GM21529 (cell line): Measurements from ENCODE around the gene KRTAP12-3.
"Not testable (repeated sequence)": the region's sequence is repeated elsewhere in the genome, so short reads cannot be mapped to it uniquely, and the experiment has no call there.

ENCODE experiments used
- ATAC-seq: cut with Tn5 transposase; IDR thresholded peaks from one replicate; pipeline ENCODE4 v1.9.1; 2021; ENCODE audit not compliant: unreplicated experiment

The KRTAP12-3 gene

DNA sequence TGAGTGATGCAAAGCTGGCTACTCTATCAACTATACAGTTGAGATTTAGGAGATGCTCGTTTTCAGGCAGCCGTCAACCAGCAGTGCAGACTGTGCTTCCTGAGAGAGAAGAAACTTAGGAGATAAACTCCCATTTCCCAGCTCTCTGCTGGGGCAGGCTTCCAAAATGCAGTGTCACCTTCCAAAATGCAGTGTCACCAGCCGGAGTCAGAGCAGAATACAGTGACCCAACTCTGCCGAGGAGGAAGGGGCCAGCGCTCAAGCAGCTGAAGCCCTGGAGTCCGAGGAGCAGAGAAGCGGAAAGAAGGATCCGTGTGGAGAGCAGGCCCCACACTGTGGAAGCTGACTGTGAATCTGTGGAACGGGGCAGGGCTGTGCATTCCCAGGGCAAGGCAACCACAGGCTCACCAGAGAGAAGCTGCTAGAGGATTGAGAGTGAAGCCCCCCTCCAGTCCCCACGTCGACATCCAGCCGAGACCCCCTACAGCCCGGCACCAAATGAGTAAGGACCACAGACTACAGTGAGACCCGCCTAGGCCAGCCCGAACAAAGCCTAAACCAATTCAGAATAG lies 24.9 kb downstream of the KRTAP12-3 start:
- no peak for ATAC-seq

DNA sequence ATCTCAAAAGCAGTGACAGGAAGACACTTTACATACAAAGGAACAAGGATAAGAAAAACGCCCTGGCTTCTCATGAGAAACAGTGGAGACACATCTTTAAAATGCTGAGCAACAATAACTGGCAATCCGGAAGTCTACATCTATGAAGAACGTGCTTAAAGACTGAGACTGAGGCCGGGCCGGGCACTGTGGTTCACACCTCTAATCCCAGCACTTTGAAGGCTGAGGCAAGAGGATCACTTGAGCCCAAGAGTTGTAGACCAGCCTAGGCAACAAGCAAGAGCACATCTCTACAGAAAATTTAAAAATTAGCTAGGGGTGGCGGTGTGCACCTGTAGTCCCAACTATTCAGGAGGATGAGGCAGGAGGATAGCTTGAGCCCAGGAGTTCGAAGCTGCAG lies 26.3 kb downstream of the KRTAP12-3 start:
- ATAC-seq = no peak

GRCh38 chr21:44684483-44684882 lies 26.8 kb downstream of the KRTAP12-3 start:
- no peak for ATAC-seq

DNA sequence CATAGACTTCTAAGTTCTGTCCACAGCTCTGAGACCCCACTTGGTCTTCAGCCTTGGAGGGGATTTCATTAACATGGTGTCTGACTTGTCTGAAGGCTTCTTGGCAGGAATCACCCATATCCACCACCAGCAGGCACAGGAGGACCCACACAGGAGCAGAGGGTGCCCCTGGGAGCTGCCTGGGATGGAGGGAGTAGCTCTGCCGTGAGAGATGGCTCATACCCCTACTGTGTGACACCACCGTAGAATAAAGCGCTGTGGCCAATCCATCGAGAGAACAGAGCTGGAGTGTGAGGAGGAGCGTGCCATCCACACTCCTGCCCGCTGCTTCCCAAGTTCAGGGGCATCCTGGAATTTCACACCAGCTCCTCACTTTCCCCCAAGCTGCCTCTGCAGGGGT lies 27.3 kb downstream of the KRTAP12-3 start:
- not testable (repeated sequence) for ATAC-seq

DNA sequence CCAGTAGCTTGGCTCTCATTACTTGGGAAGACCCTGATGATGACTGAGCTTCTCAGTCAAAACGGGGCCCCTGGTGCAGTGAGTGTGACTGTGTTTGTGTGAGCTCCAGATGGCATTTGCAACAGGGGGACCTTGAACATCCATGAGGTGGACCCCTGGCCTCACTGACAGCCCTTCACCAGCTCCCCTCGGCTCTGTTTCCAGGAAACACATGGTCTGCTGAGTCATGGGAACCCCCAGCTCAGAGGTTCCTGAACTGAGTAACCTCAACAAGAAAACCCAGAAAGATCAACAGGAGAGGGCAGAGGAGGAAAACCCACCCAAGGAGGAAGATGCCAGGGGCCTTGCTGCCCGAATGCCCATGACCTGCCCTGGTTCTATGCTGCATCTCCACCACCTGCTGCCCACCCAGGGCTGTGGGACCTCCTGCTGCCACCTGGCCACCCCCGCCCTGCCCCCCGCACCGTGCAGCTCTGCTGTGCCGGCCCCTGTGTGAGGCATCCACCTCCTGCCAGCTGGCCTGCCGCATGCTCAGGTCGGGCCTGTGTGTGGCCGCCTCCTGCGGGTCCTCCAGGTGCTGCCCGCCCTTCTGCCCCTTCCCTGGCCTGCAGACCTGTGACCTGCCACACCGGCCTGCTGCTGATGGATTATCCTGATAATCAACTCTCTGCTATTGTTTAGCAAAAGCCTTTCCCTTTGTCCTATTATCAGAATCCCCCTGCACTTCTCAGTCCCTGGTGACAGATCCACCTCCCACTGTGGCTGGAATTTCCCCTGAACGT lies 28.5 kb downstream of the KRTAP12-3 start:
- no peak for ATAC-seq

GRCh38 chr21:44686843-44687561 lies 29.3 kb downstream of the KRTAP12-3 start:
- ATAC-seq = no peak

GRCh38 chr21:44687671-44688070 lies 29.9 kb downstream of the KRTAP12-3 start:
- no peak for ATAC-seq

GRCh38 chr21:44689740-44690139 lies 32.0 kb downstream of the KRTAP12-3 start:
- ATAC-seq = not testable (repeated sequence)

DNA sequence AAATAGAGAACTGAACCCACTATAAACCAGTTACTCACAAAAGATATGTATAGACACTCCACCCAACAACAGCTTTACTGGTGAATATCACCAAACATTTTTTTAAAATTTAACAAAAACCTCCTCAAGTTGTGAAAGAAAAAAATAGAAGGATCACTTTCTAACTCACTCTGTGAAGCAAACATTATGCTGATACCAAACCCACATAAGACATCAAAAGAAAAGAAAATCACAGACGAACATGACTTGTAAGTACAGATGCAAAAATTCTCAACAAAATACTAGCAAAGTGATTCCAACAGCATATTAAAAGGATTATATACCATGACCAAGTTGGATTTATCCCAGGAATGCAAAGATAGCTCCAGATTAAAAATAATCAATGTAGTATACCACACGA lies 34.0 kb downstream of the KRTAP12-3 start:
- no peak for ATAC-seq

- no peak for ATAC-seq
Measured at GRCh38 chr21:44692798-44693512, 35.2 kb downstream of the KRTAP12-3 start.

DNA sequence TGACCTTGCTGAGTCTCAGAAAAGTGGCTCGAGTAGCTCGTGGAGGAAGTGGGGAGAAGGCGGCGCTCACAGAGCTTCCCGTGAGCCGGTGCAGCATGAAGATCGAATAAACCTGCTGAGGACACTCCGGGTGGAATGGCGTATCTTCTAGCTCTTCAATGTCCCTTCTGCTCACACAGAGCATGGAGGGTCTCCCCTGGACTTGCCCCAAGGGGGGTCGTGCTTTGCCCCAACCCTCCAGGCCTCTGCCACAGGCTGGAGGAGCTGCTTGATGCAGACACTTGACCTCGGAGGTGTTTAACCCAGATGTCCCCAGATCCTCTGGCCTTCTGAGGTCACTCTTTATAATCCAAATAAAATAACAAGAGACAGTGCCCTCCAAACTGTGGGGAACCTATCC lies 37.0 kb downstream of the KRTAP12-3 start:
- ATAC-seq = no peak

- no peak for ATAC-seq
Measured at GRCh38 chr21:44695184-44695583, 37.5 kb downstream of the KRTAP12-3 start.

- ATAC-seq = no peak
Measured at GRCh38 chr21:44695641-44696040, 37.9 kb downstream of the KRTAP12-3 start.

- ATAC-seq = no peak
Measured at GRCh38 chr21:44696572-44696971, 38.8 kb downstream of the KRTAP12-3 start.

- ATAC-seq = not testable (repeated sequence)
Measured at GRCh38 chr21:44697172-44697810, 39.6 kb downstream of the KRTAP12-3 start, which contains the start of gene KRTAP10-12. TSS of gene KRTAP10-12 (plus strand) at chr21:44697172. CDS start at chr21:44697202, 30 bp downstream.

DNA sequence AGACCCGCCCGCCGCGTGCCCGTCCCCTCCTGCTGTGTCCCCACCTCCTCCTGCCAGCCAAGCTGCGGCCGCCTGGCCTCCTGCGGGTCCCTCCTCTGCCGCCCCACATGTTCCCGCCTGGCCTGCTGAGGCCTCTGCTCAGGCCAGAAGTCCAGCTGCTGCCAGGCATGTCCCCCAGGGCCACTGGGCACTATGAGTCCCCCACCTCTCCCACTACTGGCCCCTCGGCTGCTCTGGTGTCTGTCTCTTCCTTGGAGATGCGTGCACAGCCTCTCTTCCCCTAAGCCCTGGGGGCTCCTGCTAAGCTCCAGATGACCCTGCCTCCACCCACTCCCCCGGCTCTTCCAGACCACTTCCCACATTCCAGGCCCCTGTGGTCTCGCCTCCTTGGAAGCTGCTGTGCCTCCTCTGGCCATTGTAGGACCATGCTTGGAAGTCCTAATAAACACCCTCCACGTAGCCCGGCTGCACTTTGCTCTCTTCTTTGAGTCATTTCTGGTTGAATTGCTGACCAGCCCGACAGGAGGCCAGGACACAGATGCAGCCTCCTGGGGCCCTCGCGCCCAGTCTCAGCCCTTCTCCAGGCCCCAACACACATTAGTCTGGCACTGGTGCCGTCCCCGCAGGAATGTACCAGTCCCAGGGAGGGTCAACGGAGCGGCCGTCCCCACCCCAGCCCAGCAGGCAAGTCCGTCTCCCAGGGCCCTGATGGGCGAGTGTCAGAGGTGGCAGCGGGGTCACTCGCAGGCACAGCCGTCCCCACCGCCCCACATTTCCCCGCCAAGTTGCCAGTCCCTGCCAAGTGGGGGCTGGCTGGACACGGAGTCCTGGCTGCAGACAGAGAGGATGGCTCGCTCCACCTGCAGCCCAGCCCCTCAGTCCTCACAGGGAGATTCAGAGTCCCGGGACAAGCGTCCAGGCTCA lies 40.3 kb downstream of the KRTAP12-3 start:
- ATAC-seq = no peak

DNA sequence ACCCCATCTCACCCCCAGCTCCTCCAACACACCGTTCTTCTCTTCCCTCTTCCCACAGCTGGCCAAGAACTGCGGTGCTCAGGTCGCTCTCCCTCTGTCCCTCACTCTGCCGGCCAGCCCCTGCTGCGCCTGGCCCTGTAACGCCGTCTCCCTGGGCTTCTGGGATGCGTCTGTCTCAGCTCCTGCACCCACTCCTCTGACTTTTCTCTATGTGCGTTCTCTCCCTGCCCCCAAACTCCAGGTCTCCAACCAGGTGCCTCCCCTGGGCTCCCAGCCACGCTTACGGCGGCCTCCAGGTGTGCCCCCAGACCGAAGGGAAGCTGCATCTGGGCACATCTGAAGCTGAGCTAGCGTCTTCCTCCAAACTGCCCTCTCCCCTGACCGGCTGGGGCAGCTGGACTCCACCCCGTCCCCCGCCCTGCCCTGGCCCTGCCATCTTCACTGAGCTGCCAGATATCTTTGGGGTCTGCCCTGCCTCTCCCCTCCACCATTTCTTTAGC lies 41.8 kb downstream of the KRTAP12-3 start:
- no peak for ATAC-seq

DNA sequence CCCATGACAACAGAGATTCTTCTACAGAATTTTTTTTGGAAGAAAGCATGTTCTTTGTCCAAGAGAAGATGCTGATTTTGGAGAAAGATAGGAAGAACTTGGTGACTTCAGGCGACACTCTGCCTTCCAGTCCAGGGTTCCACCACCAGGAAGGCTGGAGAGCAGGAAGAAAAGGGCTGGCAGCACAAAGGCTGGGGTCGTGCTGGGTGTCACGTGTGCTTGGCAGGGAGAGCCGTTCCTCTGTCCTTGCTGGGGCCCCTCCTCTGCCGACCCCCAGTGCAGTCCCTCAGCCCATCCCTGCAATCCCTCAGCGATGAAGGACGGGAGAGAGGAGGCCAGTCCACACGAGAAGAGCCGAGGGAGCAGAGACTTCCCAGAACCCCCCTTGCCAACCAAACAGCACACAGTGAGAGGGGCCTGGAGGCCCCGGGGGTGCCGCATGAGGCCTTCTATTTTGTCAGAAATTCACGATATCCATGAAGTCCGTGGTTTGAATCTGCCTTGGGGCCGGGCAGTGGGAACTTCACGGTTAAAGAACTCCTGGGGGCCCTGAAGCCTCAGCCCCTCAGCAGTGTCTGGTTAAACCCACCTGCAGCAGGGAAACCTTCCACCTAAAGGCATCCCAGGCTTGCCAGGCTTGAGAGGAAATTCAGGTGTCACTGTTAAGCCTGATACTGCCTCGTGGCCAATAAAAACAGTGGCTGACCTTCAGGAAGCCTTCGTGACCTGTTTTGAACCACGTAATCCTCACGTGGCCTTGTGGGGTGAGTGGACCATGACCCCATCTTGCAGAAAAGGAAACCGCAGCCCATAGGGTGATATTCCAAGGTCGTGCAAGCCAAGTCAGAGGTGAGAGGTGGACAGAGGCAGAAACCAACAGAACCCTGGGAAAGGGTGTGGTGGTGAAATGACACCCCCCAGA lies 42.6 kb downstream of the KRTAP12-3 start:
- no peak for ATAC-seq

GRCh38 chr21:44701023-44701400 lies 43.3 kb downstream of the KRTAP12-3 start:
- ATAC-seq = no peak
